ENCODE data around the gene HSD17B2.
A peak's percentile ranks its signal among the peaks of the same experiment; 100 is the strongest.

Gene HSD17B2

GRCh38 chr16:82034981-82035612 is at the start of gene HSD17B2:
Gene HSD17B2 (plus strand): TSS chr16:82035253. CDS start chr16:82035425, 172 bp downstream.
- no peak for DNase-seq (ENCODE audit: low read depth in 1 of 2, low spot score in 1 of 2)
- in situ Hi-C loops (cut with HindIII; ENCODE audit: low pct_unique_long_range_greater_than_20kb, low sequenced_read_pairs), result no loop called here
- TF ChIP-seq JUND (IDR thresholded peaks at IDR 0.05; ENCODE audit: low read depth), result no peak

- in situ Hi-C loops (cut with HindIII; ENCODE audit: low pct_unique_long_range_greater_than_20kb, low sequenced_read_pairs), result no loop called here
- DNase-seq (ENCODE audit: low read depth in 1 of 2, low spot score in 1 of 2), result no peak
- no peak for TF ChIP-seq JUND (IDR thresholded peaks at IDR 0.05; ENCODE audit: low read depth)
Measured at GRCh38 chr16:81987121-81987520, 47.9 kb upstream of the HSD17B2 start.

GRCh38 chr16:81987706-81988105 is 47.3 kb upstream of the HSD17B2 start:
- in situ Hi-C loops (cut with HindIII; ENCODE audit: low pct_unique_long_range_greater_than_20kb, low sequenced_read_pairs), result no loop called here
- TF ChIP-seq JUND (IDR thresholded peaks at IDR 0.05; ENCODE audit: low read depth), result no peak
- no peak for DNase-seq (ENCODE audit: low read depth in 1 of 2, low spot score in 1 of 2)

- no peak for TF ChIP-seq JUND (IDR thresholded peaks at IDR 0.05; ENCODE audit: low read depth)
- no peak for DNase-seq (ENCODE audit: low read depth in 1 of 2, low spot score in 1 of 2)
- in situ Hi-C loops (cut with HindIII; ENCODE audit: low pct_unique_long_range_greater_than_20kb, low sequenced_read_pairs), result no loop called here
Measured at GRCh38 chr16:81992859-81993258, 42.2 kb upstream of the HSD17B2 start.

- DNase-seq (ENCODE audit: low read depth in 1 of 2, low spot score in 1 of 2), result no peak
- in situ Hi-C loops (cut with HindIII; ENCODE audit: low pct_unique_long_range_greater_than_20kb, low sequenced_read_pairs), result no loop called here
- no peak for TF ChIP-seq JUND (IDR thresholded peaks at IDR 0.05; ENCODE audit: low read depth)
Measured at GRCh38 chr16:81994485-81994884, 40.6 kb upstream of the HSD17B2 start.

GRCh38 chr16:81995651-81996050 is 39.4 kb upstream of the HSD17B2 start:
- TF ChIP-seq JUND (IDR thresholded peaks at IDR 0.05; ENCODE audit: low read depth), result no peak
- DNase-seq (ENCODE audit: low read depth in 1 of 2, low spot score in 1 of 2), result no peak
- in situ Hi-C loops (cut with HindIII; ENCODE audit: low pct_unique_long_range_greater_than_20kb, low sequenced_read_pairs), result no loop called here

GRCh38 chr16:81996664-81997509 is 38.2 kb upstream of the HSD17B2 start:
- TF ChIP-seq JUND (IDR thresholded peaks at IDR 0.05; ENCODE audit: low read depth), result no peak
- in situ Hi-C loops (cut with HindIII; ENCODE audit: low pct_unique_long_range_greater_than_20kb, low sequenced_read_pairs), result no loop called here
- peak; percentile 26 to 81 for DNase-seq (ENCODE audit: low read depth in 1 of 2, low spot score in 1 of 2)

GRCh38 chr16:81997738-81998137 is 37.3 kb upstream of the HSD17B2 start:
- in situ Hi-C loops (cut with HindIII; ENCODE audit: low pct_unique_long_range_greater_than_20kb, low sequenced_read_pairs), result no loop called here
- DNase-seq (ENCODE audit: low read depth in 1 of 2, low spot score in 1 of 2), result peak in 1 of 2 experiments; percentile 58
- TF ChIP-seq JUND (IDR thresholded peaks at IDR 0.05; ENCODE audit: low read depth), result no peak

- in situ Hi-C loops (cut with HindIII; ENCODE audit: low pct_unique_long_range_greater_than_20kb, low sequenced_read_pairs), result no loop called here
- no peak for TF ChIP-seq JUND (IDR thresholded peaks at IDR 0.05; ENCODE audit: low read depth)
- DNase-seq (ENCODE audit: low read depth in 1 of 2, low spot score in 1 of 2), result no peak
Measured at GRCh38 chr16:82002831-82003230, 32.2 kb upstream of the HSD17B2 start.

GRCh38 chr16:82004601-82005000 is 30.5 kb upstream of the HSD17B2 start:
- in situ Hi-C loops (cut with HindIII; ENCODE audit: low pct_unique_long_range_greater_than_20kb, low sequenced_read_pairs), result no loop called here
- TF ChIP-seq JUND (IDR thresholded peaks at IDR 0.05; ENCODE audit: low read depth), result no peak
- no peak for DNase-seq (ENCODE audit: low read depth in 1 of 2, low spot score in 1 of 2)

- no peak for TF ChIP-seq JUND (IDR thresholded peaks at IDR 0.05; ENCODE audit: low read depth)
- DNase-seq (ENCODE audit: low read depth in 1 of 2, low spot score in 1 of 2), result no peak
- in situ Hi-C loops (cut with HindIII; ENCODE audit: low pct_unique_long_range_greater_than_20kb, low sequenced_read_pairs), result no loop called here
Measured at GRCh38 chr16:82005027-82005830, 29.8 kb upstream of the HSD17B2 start.

- TF ChIP-seq JUND (IDR thresholded peaks at IDR 0.05; ENCODE audit: low read depth), result no peak
- in situ Hi-C loops (cut with HindIII; ENCODE audit: low pct_unique_long_range_greater_than_20kb, low sequenced_read_pairs), result no loop called here
- DNase-seq (ENCODE audit: low read depth in 1 of 2, low spot score in 1 of 2), result no peak
Measured at GRCh38 chr16:82006036-82006435, 29.0 kb upstream of the HSD17B2 start.

GRCh38 chr16:82007189-82007588 is 27.9 kb upstream of the HSD17B2 start:
- TF ChIP-seq JUND (IDR thresholded peaks at IDR 0.05; ENCODE audit: low read depth), result no peak
- no peak for DNase-seq (ENCODE audit: low read depth in 1 of 2, low spot score in 1 of 2)
- in situ Hi-C loops (cut with HindIII; ENCODE audit: low pct_unique_long_range_greater_than_20kb, low sequenced_read_pairs), result no loop called here
